OCI-LY1 (cell line): Measurements from ENCODE around the gene HTR6.

Source experiments
- H2AFZ ChIP-seq: fragments of 200-600 bp; sonication (generic), shearing (Covaris generic); 2 replicates; pipeline ENCODE4 v1.6.0; 2014; ENCODE audit warnings: antibody characterized with exemption, mild to moderate bottlenecking, low read length
- H3F3A ChIP-seq: fragments of 200-600 bp; sonication (generic), shearing (Covaris generic); 2 replicates; pipeline ENCODE4 v1.6.0; 2014; ENCODE audit warnings: mild to moderate bottlenecking, antibody characterized with exemption, low read length, moderate library complexity; ENCODE audit not compliant: insufficient read depth
- H3K27ac ChIP-seq: fragments of 200-600 bp; sonication (generic); 2 replicates; pipeline ENCODE4 v1.5.1; 2014; ENCODE audit warnings: low read length, mixed run types, mild to moderate bottlenecking, low read depth; ENCODE audit not compliant: poor library complexity, severe bottlenecking
- H3K27me3 ChIP-seq: fragments of 200-600 bp; sonication (generic); 2 replicates; pipeline ENCODE4 v1.6.0; 2014; ENCODE audit warnings: antibody characterized with exemption, mild to moderate bottlenecking, low read length, moderate library complexity; ENCODE audit not compliant: insufficient read depth
- H3K36me3 ChIP-seq: fragments of 200-600 bp; sonication (generic); 2 replicates; pipeline ENCODE4 v1.6.1; 2014; ENCODE audit warnings: mild to moderate bottlenecking, antibody characterized with exemption, low read length, moderate library complexity, mixed read lengths; ENCODE audit not compliant: insufficient read depth
- H3K4me1 ChIP-seq: fragments of 200-600 bp; sonication (generic); 2 replicates; pipeline ENCODE4 v1.5.1; 2014; ENCODE audit warnings: mild to moderate bottlenecking, low read length, moderate library complexity; ENCODE audit not compliant: insufficient read depth, severe bottlenecking
- H3K4me2 ChIP-seq: fragments of 200-600 bp; sonication (generic), shearing (Covaris generic); 2 replicates; pipeline ENCODE4 v1.6.1; 2014; ENCODE audit warnings: low read length
- H3K4me3 ChIP-seq: fragments of 200-600 bp; sonication (generic); 2 replicates; pipeline ENCODE4 v1.5.1; 2014; ENCODE audit warnings: low read length, low read depth, mild to moderate bottlenecking, mixed read lengths; ENCODE audit not compliant: poor library complexity, severe bottlenecking
- H3K79me2 ChIP-seq: fragments of 200-600 bp; shearing (Covaris generic); 2 replicates; pipeline ENCODE4 v1.6.1; 2016; ENCODE audit warnings: mixed run types, low read length, mixed read lengths; ENCODE audit not compliant: insufficient read depth
- H3K9ac ChIP-seq: fragments of 200-600 bp; sonication (generic), shearing (Covaris generic); 2 replicates; pipeline ENCODE4 v1.6.1; 2014; ENCODE audit warnings: mild to moderate bottlenecking, low read length, mixed read lengths
- H3K9me2 ChIP-seq: fragments of 200-600 bp; sonication (generic), shearing (Covaris generic); 2 replicates; pipeline ENCODE4 v1.6.1; 2014; ENCODE audit warnings: low read depth, mild to moderate bottlenecking, low read length, mixed read lengths
- H3K9me3 ChIP-seq: fragments of 200-600 bp; shearing (Covaris generic); 2 replicates; pipeline ENCODE4 v1.6.1; 2014; ENCODE audit warnings: low read length, mixed read lengths
- H4K20me1 ChIP-seq: fragments of 200-600 bp; sonication (generic), shearing (Covaris generic); 2 replicates; pipeline ENCODE4 v1.6.0; 2016; ENCODE audit warnings: mild to moderate bottlenecking, low read length; ENCODE audit not compliant: insufficient read depth
- CTCF ChIP-seq: fragments of 200-600 bp; sonication (generic), shearing (Covaris generic); IDR thresholded peaks from 2 replicates; pipeline ENCODE4 v1.5.1; 2017; ENCODE audit warnings: mild to moderate bottlenecking, antibody characterized with exemption, low read length, moderate library complexity, mixed read lengths
- EZH2 ChIP-seq: fragments of 200-600 bp; sonication (generic), shearing (Covaris generic); IDR thresholded peaks from 2 replicates; pipeline ENCODE4 v1.8.0; 2017; ENCODE audit warnings: borderline replicate concordance, mixed run types, mild to moderate bottlenecking, antibody characterized with exemption, low read length, moderate library complexity, mixed read lengths

The HTR6 gene

GRCh38 chr1:19639999-19640362 is 24.7 kb upstream of the HTR6 start:
- Histone ChIP-seq H3K27ac (no peak overlapping the region), H2AFZ (no peak overlapping the region), H3K4me1 (peaks cover 8% of the 10 kb centered on the region), H4K20me1 (no peaks in the 10 kb centered on the region), H3F3A (no peaks in the 10 kb centered on the region), H3K27me3 (no peaks in the 10 kb centered on the region; the same call in 1 of the 2 replicates), H3K9me2 (no peaks in the 10 kb centered on the region), H3K79me2 (no peaks in the 10 kb centered on the region), H3K9me3 (no peaks in the 10 kb centered on the region), H3K36me3 (no peaks in the 10 kb centered on the region), H3K9ac (no peak overlapping the region), H3K4me2 (no peak overlapping the region), H3K4me3 (no peak overlapping the region)
- TF ChIP-seq EZH2, result no peak
- TF ChIP-seq CTCF, result no peak

GRCh38 chr1:19640363-19641316 is 24.0 kb upstream of the HTR6 start:
- no peak for TF ChIP-seq EZH2
- no peak for TF ChIP-seq CTCF
- Histone ChIP-seq H3K27ac (no peak overlapping the region), H3K9me3 (no peaks in the 10 kb centered on the region), H3K79me2 (no peaks in the 10 kb centered on the region), H4K20me1 (no peaks in the 10 kb centered on the region), H3K27me3 (no peaks in the 10 kb centered on the region; the same call in 1 of the 2 replicates), H3K36me3 (no peaks in the 10 kb centered on the region), H3K4me1 (peaks cover 14% of the 10 kb centered on the region), H3K9ac (no peak overlapping the region), H3F3A (no peaks in the 10 kb centered on the region), H3K4me2 (no peak overlapping the region), H2AFZ (no peak overlapping the region), H3K9me2 (no peaks in the 10 kb centered on the region), H3K4me3 (no peak overlapping the region)

GRCh38 chr1:19643121-19643520 is 21.6 kb upstream of the HTR6 start:
- Histone ChIP-seq H3K36me3 (no peaks in the 10 kb centered on the region), H3K4me2 (no peak overlapping the region), H3K9me2 (no peaks in the 10 kb centered on the region), H3K9ac (no peak overlapping the region), H3K27ac (no peak overlapping the region), H3K27me3 (no peaks in the 10 kb centered on the region; the same call in 1 of the 2 replicates), H3K9me3 (no peaks in the 10 kb centered on the region), H2AFZ (no peak overlapping the region), H3K4me1 (peaks cover 36% of the 10 kb centered on the region), H3K4me3 (no peak overlapping the region), H4K20me1 (no peaks in the 10 kb centered on the region), H3F3A (no peaks in the 10 kb centered on the region), H3K79me2 (no peaks in the 10 kb centered on the region)
- TF ChIP-seq EZH2, result no peak
